Fibroblast of skin of left quadriceps (primary cell): ENCODE results near the gene COQ4.
A peak's percentile ranks its signal among the peaks of the same experiment; 100 is the strongest.
"Not testable (repeated sequence)": the region's sequence is repeated elsewhere in the genome, so short reads cannot be mapped to it uniquely, and the experiment has no call there.

Experiments used
- DNase-seq, 2 experiments: peaks; one replicate each; pipeline ENCODE4 v3.0.0-alpha.2; 2013; ENCODE audit warnings: low read depth in 2 of 2

Gene COQ4

DNA sequence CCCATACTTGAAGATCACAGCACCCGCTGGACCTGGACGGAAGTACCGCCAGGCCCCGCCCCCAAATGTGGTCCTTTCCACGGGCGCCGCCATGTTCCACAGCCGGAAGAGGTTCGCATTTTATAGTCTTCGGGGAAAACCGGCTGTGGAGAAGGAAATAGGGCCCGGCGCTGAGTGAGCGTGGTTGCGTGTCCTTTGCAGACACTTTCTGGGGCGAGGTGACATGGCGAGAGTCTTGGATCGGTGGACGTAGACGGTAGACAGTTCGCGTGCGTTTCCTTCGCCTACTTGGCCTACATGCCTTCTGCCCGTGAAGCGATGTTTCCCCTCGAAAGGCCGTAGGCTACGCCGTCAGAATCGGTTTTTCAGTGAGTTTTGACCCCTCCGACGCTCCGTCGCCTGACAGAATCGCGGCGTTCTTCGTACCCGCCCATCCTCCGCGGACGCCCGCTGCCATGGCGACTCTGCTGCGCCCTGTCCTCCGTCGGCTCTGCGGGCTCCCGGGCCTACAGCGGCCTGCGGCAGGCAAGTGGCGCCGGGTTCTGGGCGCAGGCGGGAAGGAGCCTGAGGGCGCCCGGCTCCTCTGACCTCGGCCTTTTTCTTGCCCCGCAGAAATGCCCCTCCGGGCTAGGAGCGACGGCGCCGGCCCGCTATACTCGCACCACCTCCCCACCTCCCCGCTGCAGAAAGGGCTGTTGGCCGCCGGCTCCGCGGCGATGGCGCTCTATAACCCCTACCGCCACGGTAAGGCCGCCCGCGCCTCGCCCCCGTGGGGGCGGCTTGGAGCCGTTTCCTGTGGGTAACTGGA, at the start of gene COQ4, which contains the start of gene TRUB2:
Gene COQ4 (plus strand): TSS at position 436 of the 808 bp plus-strand sequence. CDS start 20 bp downstream, at position 456.
Gene TRUB2 (minus strand): TSS at position 44 of the 808 bp plus-strand sequence. CDS start 39 bp downstream, at position 5.
- DNase-seq = peak; percentile 88 to 89

DNA sequence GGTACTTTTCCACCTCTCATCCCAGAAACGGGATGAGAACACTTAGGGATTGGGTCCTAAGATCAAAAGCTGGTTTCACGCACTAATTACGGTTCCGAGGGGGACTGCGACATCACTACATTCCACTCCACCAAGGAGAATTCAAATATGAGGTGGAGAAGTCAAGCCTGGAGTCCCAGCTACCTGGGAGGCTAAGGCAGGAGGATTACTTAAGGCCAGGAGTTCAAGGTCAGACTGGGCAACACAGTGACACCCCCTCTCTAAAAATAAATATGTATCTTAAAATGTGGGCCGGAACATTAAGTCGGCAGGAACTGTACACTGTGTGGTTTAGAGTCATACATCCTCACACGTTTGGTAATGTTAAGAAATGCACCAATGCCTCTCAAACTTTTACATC, 48.4 kb upstream of the COQ4 start:
- no peak for DNase-seq

DNA sequence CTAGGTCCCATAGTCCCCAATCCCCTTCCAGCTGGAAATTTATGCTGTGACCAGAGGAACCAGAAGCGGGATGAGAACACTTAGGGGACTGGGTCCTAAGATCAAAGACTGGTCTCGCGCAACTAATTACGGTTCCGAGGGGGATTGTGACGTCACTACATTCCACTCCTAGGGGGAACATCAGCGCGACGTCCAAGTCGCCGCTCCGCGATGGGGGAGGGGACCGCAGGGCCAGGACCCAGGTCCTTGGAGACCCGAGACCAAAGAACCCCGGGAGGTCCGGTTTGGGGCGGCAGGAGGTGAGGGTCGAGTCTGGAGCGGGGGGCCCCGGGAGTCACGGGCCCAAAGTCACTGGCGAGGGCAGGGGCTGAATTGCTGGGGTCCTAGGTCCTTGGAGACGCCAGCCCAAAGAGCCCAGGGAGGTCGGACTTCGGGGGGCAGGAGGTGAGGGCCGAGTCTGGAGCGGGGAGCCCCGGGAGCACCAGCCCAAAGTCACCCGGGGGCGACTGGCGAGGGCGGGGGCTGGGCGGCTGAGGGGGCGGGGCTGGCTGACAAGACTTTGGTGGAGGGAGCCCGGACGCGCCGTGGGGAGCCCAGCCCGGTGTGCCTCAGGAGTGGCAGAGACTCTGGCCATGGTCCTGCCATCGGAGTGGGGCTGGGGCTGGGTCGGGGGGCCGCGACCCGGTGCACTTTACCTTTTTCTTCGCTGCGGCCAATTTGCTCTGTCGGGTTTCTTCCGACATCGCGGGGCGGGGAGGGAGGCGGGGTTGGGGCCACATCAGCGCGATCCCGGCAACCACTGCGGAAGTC, 47.2 kb upstream of the COQ4 start, which contains the start of gene GOLGA2:
Gene GOLGA2 (minus strand): TSS at position 810 of the 810 bp plus-strand sequence. CDS start 31 bp downstream, at position 779.
- DNase-seq = peak; percentile 18 to 29

DNA sequence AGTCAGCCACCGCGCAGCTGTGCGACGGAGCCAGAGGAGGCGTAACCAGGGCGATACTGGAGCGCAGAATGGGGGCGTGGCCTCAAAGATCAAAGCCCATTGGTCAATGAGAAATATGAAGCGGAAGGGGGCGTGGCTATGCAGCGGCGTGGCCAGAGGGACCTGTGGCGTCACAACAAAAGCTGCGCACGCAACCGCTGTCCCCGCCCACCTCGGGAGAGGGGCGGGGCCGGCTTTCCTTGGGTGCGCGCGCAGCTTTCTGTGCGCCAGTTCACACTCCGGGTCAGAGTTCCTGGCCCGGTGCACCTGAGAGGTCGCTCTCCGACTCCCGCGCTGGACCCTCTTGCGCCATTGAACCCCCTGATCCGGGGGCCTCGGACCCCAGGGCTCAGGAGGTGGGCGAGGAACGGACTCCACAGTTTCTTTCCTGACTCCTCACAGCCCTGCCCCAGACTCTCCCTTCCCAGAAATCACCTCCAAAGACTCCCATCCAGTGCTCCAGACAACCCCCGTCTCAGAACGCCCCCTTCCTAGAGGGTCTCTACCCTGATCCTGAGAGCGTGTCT, 46.5 kb upstream of the COQ4 start, which contains the start of gene SWI5:
Gene SWI5 (plus strand): TSS at position 269 of the 566 bp plus-strand sequence.
- peak; percentile 98 for DNase-seq

DNA sequence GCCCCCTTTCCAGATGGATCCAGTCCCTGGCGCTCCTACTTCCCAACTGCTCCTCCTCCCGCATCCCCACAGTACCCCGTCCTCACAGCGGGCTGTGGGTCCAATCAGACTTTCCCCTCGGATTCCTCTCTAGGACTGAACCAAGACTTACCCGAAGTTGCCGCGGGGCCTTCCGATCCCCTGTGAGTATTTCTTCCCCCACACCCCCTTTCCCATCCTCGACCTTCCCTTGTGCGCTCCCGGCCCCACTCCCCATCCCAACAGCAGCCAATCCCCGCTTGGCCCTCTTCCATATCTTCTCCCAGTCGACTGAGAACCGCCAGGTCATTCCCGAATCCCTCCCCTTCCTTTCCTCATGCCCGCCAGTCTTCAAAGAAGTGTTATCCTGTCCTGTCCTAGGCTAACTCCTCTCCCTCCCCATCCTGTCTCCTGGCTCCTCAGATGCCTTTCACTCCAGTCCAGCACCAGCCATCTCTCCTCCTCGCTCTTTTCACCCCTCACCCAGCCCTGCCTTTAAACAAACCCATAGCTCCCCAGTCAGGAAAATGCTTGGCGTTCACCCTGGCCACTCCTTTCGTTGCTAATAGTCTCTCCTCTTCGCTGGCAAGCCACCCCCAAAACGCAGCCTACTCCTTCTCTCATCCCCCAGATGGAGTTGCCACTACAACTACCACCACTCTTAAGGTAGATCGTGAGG, 45.9 kb upstream of the COQ4 start:
- DNase-seq = no peak

DNA sequence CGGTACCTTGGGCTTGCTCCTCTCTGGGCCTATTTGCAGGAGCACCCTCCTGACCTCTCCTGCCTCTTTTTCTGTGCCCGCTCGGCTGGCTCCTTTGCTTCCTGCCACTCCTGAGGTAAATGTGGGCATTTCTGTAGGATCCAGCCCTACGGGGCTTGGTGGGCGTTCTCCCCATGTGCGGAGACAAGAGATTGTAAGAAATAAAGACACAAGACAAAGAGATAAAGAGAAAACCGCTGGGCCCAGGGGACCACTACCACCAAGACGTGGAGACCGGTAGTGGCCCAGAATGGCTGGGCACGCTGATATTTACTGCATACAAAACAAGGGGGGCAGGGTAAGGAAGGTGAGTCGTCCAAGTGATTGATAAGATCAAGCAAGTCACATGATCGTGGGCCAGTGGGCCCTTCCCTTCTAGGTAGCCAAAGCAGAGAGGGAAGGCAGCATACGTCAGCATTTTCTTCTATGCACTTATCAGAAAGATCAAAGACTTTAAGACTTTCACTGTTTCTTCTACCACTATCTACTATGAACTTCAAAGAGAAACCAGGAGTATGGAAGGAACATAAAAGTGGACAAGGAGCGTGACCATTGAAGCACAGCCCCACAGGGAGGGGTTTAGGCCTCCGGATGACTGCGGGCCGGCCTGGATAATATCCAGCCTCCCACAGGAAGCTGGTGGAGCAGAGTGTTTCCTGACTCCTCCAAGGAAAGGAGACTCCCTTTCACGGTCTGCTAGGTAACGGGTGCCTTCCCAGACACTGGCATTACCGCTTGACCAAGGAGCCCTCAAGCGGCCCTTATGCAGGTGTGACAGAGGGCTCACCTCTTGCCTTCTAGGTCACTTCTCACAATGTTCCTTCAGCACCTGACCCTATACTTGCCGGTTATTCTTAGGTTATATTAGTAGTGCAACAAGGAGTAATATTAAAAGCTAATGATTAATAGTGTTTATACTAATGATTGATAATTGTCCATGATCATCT, 43.3 kb upstream of the COQ4 start:
- not testable (repeated sequence) for DNase-seq

DNA sequence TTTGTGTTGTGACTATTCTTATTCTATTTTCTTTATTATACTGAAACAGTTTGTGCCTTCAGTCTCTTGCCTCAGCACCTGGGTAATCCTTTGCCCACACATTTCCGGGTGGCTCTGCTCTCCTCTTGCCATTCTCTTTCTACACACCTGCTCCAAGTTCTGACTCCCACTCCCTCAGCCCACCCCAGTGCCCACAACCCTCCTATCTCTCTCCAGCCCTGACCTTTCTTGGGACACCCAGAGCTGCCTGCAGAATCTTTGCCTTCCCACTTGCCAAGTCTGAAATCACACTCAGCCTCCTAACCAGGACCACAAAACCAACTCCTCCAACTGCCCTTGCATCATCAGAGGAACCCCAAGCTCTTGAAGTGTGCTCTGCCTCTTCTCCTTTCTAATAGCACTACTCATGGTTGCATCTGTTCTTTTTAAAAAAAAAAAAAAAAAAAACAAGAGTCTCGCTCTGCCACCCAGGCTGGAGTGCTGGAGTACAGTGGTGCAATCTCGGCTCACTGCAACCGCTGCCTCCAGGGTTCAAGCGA, 42.5 kb upstream of the COQ4 start:
- no peak for DNase-seq

DNA sequence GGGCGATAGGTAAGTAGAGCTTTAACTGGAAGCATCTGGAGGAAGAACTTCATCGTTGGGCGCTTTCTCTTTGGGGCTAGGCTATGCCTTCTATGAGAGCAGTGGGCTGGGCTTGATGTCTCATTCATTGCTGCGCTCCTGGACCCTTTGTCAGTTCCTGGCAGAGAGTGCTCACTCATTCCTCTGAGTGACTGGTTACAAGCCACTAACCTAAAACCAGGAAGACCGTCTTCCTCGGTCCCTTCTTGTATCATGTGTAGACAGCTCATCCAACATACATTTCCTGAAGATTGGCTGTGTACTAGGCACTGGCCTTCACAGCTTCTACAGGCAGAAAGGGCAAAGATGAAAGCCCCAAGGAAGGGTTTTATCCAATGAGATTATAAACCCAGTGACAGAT, 40.1 kb upstream of the COQ4 start:
- DNase-seq = peak; percentile 43 to 45

DNA sequence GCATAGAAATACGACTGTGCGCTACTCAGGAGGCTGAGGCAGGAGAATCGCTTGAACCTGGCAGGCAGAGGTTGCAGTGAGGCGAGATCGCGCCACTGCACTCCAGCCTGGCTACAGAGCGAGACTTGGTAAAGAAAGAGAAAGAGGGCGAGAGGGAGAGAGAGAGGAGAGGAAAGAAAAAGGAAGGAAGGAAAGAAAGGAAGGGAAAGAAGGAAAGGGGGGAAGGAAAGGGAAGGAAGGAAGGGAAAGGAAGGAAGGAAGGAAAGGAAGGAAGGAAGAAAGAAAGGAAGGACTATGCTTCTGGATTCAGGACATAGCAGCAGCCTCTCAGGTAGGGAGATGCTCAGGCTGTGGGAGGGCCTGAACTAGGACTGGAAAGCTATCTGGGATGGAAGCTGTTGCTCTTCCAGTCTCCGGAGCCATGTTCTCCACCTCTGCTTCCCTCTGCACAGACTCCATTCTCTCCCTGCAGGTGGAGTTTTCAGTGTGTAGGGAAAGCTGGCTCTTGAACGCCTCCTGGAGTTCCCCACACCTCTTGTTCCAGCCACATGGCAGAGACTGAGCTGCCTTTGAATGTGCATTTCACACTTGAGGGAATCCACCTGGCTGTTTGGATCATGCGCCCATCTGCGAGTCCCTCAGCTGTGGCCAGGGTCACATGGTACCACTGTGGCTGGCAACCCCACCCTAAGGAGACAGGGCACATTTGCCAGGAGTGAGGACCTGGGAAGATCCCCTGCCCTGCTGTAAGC, 37.4 kb upstream of the COQ4 start:
- DNase-seq = no peak

DNA sequence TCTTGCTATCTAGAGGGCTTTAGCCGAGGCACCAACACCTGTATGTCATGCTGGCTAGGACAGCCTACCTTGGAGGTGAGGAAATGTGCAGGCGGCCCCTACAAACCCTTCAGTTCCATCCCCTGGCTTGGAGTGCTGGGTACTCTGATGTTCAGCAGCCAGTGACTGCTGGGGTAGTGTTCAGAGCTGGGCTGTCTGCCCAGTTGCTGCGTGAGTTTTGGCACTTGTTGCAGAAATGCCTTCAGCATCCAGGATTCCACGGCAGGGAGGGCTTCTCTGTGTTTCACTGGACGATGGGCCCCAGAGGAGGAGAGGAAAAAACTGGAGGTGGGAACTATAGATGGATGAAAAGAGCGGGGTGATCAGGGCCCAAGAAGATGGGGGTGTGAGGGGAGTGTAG, 36.2 kb upstream of the COQ4 start:
- DNase-seq = no peak

DNA sequence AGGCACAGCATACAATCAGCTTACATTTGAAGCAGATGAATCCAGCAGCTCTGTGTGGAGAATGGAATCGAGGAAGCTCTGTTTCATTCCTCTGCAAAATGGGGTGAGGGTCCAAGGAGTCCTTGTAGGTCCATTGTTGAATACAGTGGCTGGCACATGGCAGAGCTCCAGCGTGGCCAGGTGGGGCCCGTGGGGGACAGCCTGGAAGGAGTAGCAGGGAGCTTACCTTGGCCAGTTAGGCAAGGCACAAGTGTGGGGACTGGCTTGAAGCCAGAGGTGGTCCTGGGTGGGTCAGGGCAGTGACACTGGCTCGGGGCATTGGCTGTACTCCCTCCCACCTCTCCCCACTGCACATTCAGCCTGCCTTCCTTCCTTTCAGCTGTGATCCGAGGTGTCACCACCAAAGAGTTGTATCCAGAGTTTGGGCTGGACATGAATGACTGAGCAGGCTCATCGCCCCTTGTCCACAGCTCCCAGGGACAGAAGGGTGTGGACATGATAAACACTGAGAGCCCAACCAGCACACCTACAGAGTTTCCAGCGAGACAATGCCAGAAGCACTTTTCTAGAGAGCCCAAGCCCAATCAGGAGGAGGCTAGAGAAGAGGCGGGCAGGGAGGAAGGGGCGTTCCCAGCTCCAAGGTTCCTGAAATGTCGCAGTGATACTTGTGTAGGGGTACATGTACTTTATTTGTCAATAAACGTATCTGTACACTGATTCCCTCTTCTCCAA, 34.2 kb upstream of the COQ4 start:
- no peak for DNase-seq

DNA sequence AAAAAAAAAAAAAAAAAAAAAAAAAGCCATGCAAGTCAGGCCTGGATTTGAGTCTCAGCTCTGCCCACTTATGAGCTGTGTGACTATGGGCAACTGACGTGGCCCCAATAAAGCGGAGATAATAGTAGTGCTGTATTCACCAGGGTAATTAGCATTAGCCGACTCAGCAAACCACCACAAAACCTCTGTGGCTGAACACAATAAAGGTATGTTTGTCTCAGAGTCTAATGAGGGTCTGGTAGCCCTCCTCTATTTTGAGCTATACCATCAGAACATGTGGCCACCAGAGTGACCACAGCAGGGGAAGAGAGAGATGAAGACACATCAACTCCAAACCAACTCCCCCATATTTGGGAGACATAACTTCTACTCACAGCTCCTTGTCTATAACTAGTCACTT, 30.6 kb upstream of the COQ4 start:
- no peak for DNase-seq

DNA sequence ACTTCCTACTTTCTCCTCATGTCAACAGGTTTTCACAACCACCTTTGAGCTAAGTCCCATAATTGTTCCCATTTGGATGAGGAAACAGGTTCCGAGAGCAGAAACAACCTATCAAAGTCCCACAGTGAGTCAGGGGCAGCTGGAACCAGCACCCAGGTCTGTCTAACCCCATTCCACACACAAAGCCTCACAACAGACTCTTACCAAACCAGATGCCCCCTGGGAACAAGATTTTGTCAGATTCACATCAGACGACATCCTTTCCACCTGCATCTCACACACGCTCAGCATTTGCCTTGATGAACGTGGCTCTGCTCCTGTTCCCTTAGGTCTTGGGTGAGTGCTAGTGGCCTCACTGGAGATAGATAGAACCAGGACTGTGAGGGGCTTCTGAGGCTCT, 29.5 kb upstream of the COQ4 start:
- DNase-seq = no peak

DNA sequence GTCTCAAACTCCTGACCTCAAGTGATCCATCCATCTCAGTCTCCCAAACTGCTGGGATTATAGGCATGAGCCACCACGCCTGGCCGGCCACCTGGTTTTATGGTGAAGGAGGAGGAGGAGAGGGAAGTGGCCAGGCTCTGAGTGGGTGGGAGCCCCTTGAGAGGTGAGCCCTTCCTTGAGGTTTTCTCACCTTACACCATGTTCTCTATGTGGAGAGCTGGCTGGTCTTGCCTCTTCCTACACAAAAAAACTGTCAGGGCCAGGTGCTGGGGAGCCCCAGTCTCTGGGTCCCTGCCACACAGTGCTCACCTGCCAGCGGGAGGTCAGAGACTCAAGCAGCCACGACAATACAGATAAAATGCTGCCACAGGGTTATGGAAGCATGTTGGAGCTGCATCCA, 28.5 kb upstream of the COQ4 start:
- no peak for DNase-seq

DNA sequence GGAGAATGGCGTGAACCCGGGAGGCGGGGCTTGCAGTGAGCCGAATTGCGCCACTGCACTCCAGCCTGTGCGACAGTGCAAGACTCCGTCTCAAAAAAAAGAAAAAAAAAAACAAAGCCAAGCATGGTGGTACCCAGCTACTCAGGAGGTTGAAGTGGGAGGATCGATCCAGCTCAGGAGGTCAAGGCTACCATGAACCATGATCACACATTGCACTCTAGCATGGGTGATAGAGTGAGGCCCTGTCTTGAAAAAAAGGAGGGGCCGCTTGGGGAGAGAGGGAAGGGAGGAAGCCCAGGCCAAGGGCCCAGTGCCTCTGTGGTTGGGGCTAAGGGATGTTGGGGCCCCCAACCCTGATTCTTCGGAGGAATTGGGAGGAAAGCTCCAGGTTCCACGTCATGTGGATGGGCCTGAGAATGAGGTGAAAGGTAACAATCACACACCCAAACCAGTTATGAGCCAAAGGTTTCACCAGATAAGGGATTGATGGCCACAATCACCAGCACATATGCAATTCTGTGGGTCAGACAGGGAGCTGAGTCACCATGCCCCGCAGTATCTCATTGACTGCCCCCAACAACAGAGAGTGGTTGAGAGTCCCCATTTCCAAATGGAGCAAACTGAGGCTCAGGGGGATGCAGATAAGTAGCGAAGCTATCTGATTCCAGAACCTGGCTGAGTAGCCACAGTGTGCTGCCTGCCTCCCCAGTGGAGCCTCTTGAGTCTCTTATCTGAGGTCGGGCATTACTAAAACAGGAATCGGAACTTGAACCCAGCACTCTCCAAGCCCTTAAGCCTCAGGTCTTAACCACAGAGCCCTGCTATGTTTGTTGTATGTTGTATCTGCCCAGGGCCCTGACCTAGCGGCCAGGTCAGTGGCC, 26.1 kb upstream of the COQ4 start:
- DNase-seq = no peak

DNA sequence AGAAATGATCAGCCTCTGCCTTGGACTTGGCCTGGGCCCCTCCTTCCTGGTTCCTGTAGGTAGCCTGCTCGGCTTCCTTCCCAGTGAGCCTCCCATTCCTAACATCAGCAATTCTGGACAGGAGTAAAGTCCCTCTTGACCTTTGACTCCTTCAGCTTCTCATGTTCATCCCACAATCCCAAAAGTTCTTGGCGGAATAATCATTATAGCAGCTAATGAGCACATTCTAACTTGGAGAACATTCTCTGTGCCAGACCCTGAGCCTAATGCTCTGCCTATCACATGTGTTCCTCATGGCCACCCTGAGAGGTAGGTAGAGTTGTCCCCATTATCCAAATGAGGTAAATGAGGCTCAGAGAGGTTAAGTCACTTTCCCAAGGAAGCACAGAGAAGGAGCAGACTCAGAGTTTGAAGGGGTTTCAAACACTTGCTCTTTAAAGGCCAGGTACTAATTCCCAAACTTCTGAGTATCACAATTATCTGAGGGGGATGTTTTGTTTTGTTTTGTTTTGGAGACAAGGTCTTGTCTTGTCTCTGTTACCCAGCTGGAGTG, 25.3 kb upstream of the COQ4 start:
- DNase-seq = no peak
